T-helper 22 cell (primary cell): Measurements from ENCODE around the gene CTBP2.

Source experiments
- DNase-seq: peaks from one replicate; pipeline ENCODE4 v3.0.0-alpha.2; 2020; ENCODE audit warnings: low read depth

CTBP2 gene

DNA sequence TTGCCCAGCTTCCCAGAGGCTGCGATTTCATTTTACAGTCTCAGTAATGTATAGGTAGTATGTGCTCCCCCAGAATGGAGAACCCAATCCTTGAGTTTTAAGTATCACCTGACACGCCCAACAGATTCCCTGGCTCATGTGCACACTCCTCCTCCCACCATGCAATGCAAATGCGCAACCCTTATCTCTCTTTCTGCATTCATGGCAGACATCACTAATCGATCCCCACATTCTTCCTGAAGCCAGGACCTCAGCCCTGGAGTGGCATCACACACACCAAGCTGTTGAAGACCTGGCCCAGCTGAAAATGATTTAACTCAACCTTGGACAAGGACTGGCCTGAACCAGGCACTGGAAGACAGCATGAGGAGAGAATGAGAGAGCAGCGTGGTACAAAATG lies 150.0 kb downstream of the CTBP2 start:
- DNase-seq: no peak

DNA sequence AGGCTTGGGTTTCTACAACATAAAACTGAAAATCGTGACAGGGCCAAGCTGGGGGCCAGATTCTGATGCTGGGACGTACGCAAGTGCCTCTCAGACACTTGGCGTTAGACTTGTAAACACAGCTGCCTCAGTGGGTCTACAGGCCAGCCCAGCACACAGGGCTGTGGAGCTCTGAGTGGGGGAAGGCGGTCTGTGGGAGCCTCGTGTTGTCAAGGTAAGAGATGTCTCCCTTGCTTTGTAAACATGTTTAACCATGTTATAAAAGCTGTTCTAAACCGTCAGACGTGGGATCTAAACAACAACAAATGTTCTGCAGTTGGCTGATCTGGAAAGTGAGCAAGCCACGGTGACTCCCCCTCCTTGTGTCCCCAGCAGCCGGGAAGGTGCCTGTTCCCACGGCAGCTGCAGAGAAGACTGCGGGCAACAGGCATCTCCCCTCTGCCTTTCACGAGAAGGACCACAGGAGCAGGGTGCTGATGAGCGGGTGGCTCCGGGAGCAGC lies 150.7 kb downstream of the CTBP2 start:
- no peak for DNase-seq

- DNase-seq: no peak
Measured at GRCh38 chr10:125008689-125009638, 151.4 kb downstream of the CTBP2 start.

GRCh38 chr10:125007436-125007835 lies 152.9 kb downstream of the CTBP2 start:
- DNase-seq: no peak

GRCh38 chr10:125006921-125007426 lies 153.4 kb downstream of the CTBP2 start:
- no peak for DNase-seq

DNA sequence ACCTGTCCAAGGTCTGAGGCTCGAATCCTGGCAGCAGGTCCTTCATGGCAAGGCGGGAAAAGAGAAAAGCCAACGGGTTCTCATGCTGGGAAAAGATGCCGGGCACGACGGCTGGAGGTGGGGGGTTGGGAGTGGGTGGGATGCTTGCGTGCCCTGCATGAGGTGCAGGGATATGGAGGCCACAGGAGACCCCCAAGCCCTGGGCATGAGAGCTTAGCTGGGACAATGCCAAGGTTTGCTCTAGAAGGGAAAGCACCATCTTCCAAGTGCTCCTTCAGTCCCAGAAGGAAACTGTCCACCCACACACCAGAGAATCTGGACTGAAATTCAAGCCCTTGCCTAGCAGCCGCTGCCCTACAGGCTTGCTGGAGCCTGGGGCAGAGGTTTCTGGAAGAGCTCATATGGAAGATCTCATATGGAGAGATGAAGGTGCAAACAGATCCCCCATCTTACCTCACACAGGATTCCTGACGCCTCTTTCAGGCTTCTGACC lies 154.1 kb downstream of the CTBP2 start:
- DNase-seq: no peak

DNA sequence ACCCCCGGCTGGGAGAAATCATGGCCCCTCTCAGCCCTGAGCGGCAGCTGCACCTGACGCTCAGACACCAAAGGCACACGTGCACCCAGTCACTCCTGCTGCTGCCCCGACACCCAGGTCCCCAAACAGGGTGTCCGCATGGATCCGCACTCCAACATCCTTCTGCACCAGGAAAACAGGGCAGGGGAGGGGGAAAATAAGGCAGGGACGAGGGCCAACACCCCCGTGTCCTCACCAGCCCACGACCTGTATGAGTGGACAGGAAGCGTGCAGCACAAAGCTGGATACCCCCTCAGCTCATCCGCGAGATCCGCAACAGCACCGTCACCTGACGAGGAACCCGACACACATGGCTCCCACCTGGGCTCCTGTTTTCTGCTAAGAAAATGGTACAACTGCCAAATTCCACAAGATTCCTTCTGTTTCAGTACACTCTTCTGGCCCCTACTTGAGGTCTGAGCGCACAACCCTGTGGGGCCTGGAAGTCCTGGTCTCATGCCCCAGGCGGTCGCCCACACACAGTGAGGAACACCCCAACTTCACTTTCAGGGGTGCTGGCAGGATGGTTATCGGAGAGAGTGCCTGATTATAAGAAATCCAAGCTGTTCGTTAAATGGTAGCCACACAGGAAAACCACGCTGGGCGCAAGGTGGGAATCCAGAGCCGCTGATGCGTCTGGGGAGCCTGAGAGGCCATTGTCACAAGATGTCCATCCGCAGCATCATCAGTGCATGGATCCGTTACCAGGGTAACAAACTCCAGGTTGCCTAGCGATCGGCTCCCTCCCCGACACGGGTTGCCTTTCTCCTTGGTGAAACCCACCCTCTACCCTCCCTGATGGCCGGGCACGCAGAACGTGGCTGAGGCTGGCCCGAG lies 154.8 kb downstream of the CTBP2 start:
- no peak for DNase-seq

GRCh38 chr10:125004571-125005311 lies 155.6 kb downstream of the CTBP2 start:
- DNase-seq: no peak

GRCh38 chr10:125003901-125004467 lies 156.4 kb downstream of the CTBP2 start:
- no peak for DNase-seq

- DNase-seq: no peak
Measured at GRCh38 chr10:125003146-125003900, 157.0 kb downstream of the CTBP2 start.

GRCh38 chr10:125002423-125003145 lies 157.8 kb downstream of the CTBP2 start:
- no peak for DNase-seq

DNA sequence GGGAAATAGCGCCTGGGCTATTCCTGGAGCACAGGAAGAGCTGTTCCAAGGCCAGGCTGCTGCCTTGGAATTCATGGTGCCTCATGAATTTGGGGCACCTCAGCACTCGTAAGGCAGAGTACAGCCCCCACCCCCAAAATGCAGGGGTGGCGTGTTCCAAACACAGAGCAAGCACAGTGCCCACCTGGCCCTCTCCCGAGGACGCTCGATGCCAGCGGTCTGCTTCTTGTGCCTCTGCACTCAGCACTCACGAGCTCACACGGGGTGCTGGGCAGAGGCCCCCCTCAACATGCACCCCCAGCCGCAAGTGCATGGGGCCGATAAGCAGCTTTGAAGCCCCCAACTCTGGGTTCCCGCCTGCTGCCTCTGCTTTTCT lies 158.3 kb downstream of the CTBP2 start:
- DNase-seq: no peak

- no peak for DNase-seq
Measured at GRCh38 chr10:125001313-125002046, 158.9 kb downstream of the CTBP2 start.

GRCh38 chr10:125000366-125001312 lies 159.7 kb downstream of the CTBP2 start:
- DNase-seq: no peak

DNA sequence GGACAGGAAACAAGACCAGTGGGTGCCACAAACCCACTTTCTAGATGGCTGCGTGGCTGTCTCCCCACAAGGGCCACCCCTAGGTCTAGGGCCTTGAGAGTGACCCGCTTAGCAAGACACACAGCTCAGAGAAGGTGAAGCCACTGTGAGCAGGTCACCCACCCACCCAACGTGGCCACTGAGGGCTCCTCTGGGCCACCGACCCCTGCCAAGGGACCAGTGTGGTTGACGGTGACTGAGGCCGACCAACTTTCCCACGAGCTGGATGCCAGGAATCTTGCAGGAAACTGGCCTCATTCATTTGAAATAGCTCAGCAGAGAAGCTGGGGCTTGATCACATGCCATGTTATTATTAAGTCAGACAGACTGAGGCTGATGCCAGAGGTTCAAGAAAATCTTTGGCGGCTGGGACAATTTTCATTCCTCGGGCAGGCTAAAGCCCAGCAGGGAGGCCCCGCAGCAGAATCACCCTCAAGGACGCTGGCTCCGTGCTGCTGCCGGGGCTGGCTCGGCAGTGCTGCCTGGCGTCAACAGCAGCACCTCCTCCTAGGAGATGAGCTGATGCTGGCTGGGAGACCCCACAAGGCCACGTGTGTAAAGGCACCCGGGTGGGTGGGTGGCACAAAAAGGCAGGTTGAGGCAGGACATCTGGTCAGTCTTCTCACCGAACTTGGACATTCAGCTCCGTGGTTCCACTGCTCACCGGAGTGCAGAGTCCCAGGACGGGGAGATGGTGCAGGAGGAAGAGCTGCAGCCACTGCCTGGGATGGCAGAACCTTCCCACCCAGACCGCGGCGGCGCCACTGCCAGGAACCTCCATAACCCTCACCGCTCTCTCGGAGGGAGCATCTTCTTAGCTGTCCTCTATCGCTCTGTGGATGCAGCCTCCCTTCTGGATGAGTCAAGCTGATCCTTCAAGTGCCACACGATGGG lies 160.7 kb downstream of the CTBP2 start:
- no peak for DNase-seq

- no peak for DNase-seq
Measured at GRCh38 chr10:124998624-124999291, 161.6 kb downstream of the CTBP2 start.
